ENCODE results near the gene MBD3L5. TPM values are rescaled to one million over a fixed set of nuclear protein-coding genes. Genes with fewer than 3 reads are reported as not detected.

Gene MBD3L5
- total RNA-seq, 1 donor from 2014 or later: not detected

GRCh38 chr19:7067716-7068115 is 37.3 kb downstream of the MBD3L5 start:
- TF ChIP-seq, protein P1, sequence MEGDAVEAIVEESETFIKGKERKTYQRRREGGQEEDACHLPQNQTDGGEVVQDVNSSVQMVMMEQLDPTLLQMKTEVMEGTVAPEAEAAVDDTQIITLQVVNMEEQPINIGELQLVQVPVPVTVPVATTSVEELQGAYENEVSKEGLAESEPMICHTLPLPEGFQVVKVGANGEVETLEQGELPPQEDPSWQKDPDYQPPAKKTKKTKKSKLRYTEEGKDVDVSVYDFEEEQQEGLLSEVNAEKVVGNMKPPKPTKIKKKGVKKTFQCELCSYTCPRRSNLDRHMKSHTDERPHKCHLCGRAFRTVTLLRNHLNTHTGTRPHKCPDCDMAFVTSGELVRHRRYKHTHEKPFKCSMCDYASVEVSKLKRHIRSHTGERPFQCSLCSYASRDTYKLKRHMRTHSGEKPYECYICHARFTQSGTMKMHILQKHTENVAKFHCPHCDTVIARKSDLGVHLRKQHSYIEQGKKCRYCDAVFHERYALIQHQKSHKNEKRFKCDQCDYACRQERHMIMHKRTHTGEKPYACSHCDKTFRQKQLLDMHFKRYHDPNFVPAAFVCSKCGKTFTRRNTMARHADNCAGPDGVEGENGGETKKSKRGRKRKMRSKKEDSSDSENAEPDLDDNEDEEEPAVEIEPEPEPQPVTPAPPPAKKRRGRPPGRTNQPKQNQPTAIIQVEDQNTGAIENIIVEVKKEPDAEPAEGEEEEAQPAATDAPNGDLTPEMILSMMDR (IDR thresholded peaks at IDR 0.05; ENCODE audit: unreplicated experiment): no peak
- Mint-ChIP-seq H3K27ac (ENCODE audit: unreplicated experiment) (no peak overlapping the region), H3K27me3 (ENCODE audit: unreplicated experiment) (no peaks in the 10 kb centered on the region), H3K9me3 (ENCODE audit: unreplicated experiment) (peaks cover 8% of the 10 kb centered on the region), H3K36me3 (ENCODE audit: low read depth, unreplicated experiment) (peaks cover 15% of the 10 kb centered on the region), H3K4me1 (ENCODE audit: unreplicated experiment) (peaks cover 4% of the 10 kb centered on the region), H3K4me3 (ENCODE audit: unreplicated experiment) (no peak overlapping the region)
- no peak for DNase-seq (ENCODE audit: low spot score)

- DNase-seq (ENCODE audit: low spot score): no peak
- peaks cover 20% of the 10 kb centered on the region for H3K36me3 Mint-ChIP-seq (ENCODE audit: low read depth, unreplicated experiment)
- peaks cover 4% of the 10 kb centered on the region for H3K4me1 Mint-ChIP-seq (ENCODE audit: unreplicated experiment)
Observed at GRCh38 chr19:7068599-7068998, 38.2 kb downstream of the MBD3L5 start.

DNA sequence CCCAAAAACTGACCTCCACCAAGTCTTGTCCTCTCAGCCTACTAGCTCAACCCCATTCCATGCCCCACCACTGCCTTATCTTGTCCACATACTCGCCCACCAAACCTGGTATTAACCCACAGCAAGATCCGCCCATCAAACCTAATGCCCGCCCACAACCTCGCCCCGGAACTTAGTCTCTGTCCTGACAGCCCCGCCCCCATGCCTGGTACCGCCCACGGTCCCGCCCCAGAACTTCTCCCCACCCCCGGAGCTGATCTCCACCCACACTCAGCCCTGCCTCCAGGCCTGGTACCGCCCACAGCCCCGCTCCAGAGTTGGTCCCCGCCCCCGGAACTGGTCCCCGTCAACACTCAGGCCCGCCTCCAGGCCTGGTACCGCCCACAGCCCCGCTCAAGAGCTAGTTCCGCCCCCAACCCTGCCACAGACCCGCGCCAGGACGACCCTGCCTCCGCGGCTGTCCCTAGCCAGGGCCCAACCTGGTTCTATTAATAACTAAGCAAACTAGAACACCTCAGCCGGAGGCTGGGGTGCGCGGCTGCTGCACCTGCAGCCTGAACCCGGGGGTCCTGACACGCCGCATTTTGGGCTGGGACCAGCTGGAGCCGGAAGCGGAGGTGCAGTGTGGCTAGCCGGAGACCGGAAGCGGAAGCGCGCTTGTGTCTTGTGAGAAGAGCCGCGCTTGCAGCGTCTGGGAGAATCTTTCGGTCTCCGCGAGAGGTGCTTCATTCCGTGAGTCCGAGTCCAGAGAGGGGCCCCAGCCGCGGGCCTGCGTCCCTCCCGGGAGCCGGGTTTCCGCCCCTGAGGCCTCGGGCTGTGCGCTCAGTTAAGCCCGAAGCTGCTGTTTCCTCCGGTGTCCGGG is 38.9 kb downstream of the MBD3L5 start, which contains the start of gene ZNF557:
Gene ZNF557 (plus strand): TSS at position 662 of the 862 bp plus-strand sequence. CDS start 5,372 bp downstream, outside the sequence.
- TF ChIP-seq, protein P1 (IDR thresholded peaks at IDR 0.05; ENCODE audit: unreplicated experiment): no peak
- Mint-ChIP-seq H3K36me3 (ENCODE audit: low read depth, unreplicated experiment) (peaks cover 24% of the 10 kb centered on the region), H3K9me3 (ENCODE audit: unreplicated experiment) (peaks cover 8% of the 10 kb centered on the region), H3K4me3 (ENCODE audit: unreplicated experiment) (peak within 1 kb of the TSS; percentile 96), H3K4me1 (ENCODE audit: unreplicated experiment) (peaks cover 4% of the 10 kb centered on the region), H3K27me3 (ENCODE audit: unreplicated experiment) (no peaks in the 10 kb centered on the region), H3K27ac (ENCODE audit: unreplicated experiment) (peak within 1 kb of the TSS; percentile 80)
- DNase-seq (ENCODE audit: low spot score): peak; percentile 94

More at GRCh38 chr19:7068599-7068998, 38.2 kb downstream of the MBD3L5 start:
- TF ChIP-seq, protein P1 (IDR thresholded peaks at IDR 0.05; ENCODE audit: unreplicated experiment): no peak
- Mint-ChIP-seq H3K4me3 (ENCODE audit: unreplicated experiment) (peak overlapping the region; percentile 96), H3K27me3 (ENCODE audit: unreplicated experiment) (no peaks in the 10 kb centered on the region), H3K27ac (ENCODE audit: unreplicated experiment) (no peak overlapping the region), H3K9me3 (ENCODE audit: unreplicated experiment) (peaks cover 8% of the 10 kb centered on the region)

DNA sequence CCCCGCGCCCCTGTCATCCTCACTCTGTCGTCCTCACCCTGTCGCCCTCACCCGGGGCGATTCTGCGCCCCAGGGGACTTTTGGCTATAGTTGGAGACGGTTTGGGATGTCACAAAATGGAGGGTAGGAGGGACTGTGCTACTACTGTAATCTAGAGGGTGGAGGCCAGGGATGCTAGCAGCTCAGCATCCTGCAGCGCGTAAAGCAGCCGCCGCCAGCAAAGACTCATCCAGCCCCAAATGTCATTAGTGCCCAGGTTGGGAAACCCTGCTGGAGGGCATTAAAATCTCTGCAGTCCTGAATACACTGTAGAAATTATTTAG is 39.5 kb downstream of the MBD3L5 start:
- H3K27me3 Mint-ChIP-seq (ENCODE audit: unreplicated experiment): no peaks in the 10 kb centered on the region
- H3K36me3 Mint-ChIP-seq (ENCODE audit: low read depth, unreplicated experiment): peaks cover 28% of the 10 kb centered on the region
- H3K4me3 Mint-ChIP-seq (ENCODE audit: unreplicated experiment): peak overlapping the region; percentile 96
- peaks cover 8% of the 10 kb centered on the region for H3K9me3 Mint-ChIP-seq (ENCODE audit: unreplicated experiment)
- H3K27ac Mint-ChIP-seq (ENCODE audit: unreplicated experiment): peak overlapping the region; percentile 36
- TF ChIP-seq, protein P1 (IDR thresholded peaks at IDR 0.05; ENCODE audit: unreplicated experiment): no peak
- no peak for DNase-seq (ENCODE audit: low spot score)
- H3K4me1 Mint-ChIP-seq (ENCODE audit: unreplicated experiment): peaks cover 4% of the 10 kb centered on the region

GRCh38 chr19:7072541-7072940 is 42.2 kb downstream of the MBD3L5 start:
- Mint-ChIP-seq H3K27me3 (ENCODE audit: unreplicated experiment) (no peaks in the 10 kb centered on the region), H3K36me3 (ENCODE audit: low read depth, unreplicated experiment) (peaks cover 48% of the 10 kb centered on the region)

More at GRCh38 chr19:7072541-7072940, 42.2 kb downstream of the MBD3L5 start:
- H3K4me3 Mint-ChIP-seq (ENCODE audit: unreplicated experiment): peak overlapping the region; percentile 85
- TF ChIP-seq, protein P1 (IDR thresholded peaks at IDR 0.05; ENCODE audit: unreplicated experiment): no peak
- peaks cover 11% of the 10 kb centered on the region for H3K9me3 Mint-ChIP-seq (ENCODE audit: unreplicated experiment)
- H3K4me1 Mint-ChIP-seq (ENCODE audit: unreplicated experiment): peaks cover 4% of the 10 kb centered on the region
- H3K27ac Mint-ChIP-seq (ENCODE audit: unreplicated experiment): no peak overlapping the region
- DNase-seq (ENCODE audit: low spot score): no peak
